NCI-H2029 (cell line): ENCODE data around the gene SSH2.
"Not testable (repeated sequence)": the region's sequence is repeated elsewhere in the genome, so short reads cannot be mapped to it uniquely, and the experiment has no call there.

ENCODE experiments used
- DNase-seq: peaks from one replicate; lab custom pipeline; 2025; lab: John Stamatoyannopoulos, UW

Gene SSH2

GRCh38 chr17:29874358-29874757 lies 55.7 kb downstream of the SSH2 start:
- not testable (repeated sequence) for DNase-seq

- DNase-seq: no peak
Observed at GRCh38 chr17:29873476-29873875, 56.6 kb downstream of the SSH2 start.

- no peak for DNase-seq
Observed at GRCh38 chr17:29870836-29871465, 59.1 kb downstream of the SSH2 start.

GRCh38 chr17:29867643-29868181 lies 62.3 kb downstream of the SSH2 start:
- no peak for DNase-seq

- DNase-seq: no peak
Observed at GRCh38 chr17:29866746-29867404, 63.2 kb downstream of the SSH2 start.

GRCh38 chr17:29864615-29865014 lies 65.4 kb downstream of the SSH2 start:
- DNase-seq: no peak

GRCh38 chr17:29864123-29864522 lies 65.9 kb downstream of the SSH2 start:
- DNase-seq: not testable (repeated sequence)

- DNase-seq: no peak
Observed at GRCh38 chr17:29862951-29863350, 67.1 kb downstream of the SSH2 start.

- DNase-seq: no peak
Observed at GRCh38 chr17:29862127-29862526, 67.9 kb downstream of the SSH2 start.

GRCh38 chr17:29859445-29859844 lies 70.6 kb downstream of the SSH2 start:
- DNase-seq: not testable (repeated sequence)

GRCh38 chr17:29857823-29858222 lies 72.2 kb downstream of the SSH2 start:
- DNase-seq: no peak

GRCh38 chr17:29857105-29857504 lies 72.9 kb downstream of the SSH2 start:
- not testable (repeated sequence) for DNase-seq

GRCh38 chr17:29855686-29856085 lies 74.3 kb downstream of the SSH2 start:
- no peak for DNase-seq

GRCh38 chr17:29848737-29849136 lies 81.3 kb downstream of the SSH2 start:
- no peak for DNase-seq

GRCh38 chr17:29847527-29848400 lies 82.3 kb downstream of the SSH2 start:
- DNase-seq: no peak

GRCh38 chr17:29847118-29847517 lies 82.9 kb downstream of the SSH2 start:
- no peak for DNase-seq

- no peak for DNase-seq
Observed at GRCh38 chr17:29846298-29846697, 83.7 kb downstream of the SSH2 start.

GRCh38 chr17:29844339-29845048 lies 85.5 kb downstream of the SSH2 start:
- DNase-seq: no peak

GRCh38 chr17:29840884-29841283 lies 89.1 kb downstream of the SSH2 start:
- DNase-seq: no peak

GRCh38 chr17:29839656-29840055 lies 90.4 kb downstream of the SSH2 start:
- DNase-seq: no peak

GRCh38 chr17:29838961-29839360 lies 91.1 kb downstream of the SSH2 start:
- peak; percentile 32 for DNase-seq

- DNase-seq: no peak
Observed at GRCh38 chr17:29837531-29837930, 92.5 kb downstream of the SSH2 start.
